HG02943 (cell line): ENCODE data around the gene DNAH8.
"Not testable (repeated sequence)": the region's sequence is repeated elsewhere in the genome, so short reads cannot be mapped to it uniquely, and the experiment has no call there.

Source experiments
- ATAC-seq: cut with Tn5 transposase; IDR thresholded peaks from one replicate; pipeline ENCODE4 v1.9.1; 2021; ENCODE audit warnings: mild to moderate bottlenecking, low read depth, moderate library complexity; ENCODE audit not compliant: unreplicated experiment

The DNAH8 gene

DNA sequence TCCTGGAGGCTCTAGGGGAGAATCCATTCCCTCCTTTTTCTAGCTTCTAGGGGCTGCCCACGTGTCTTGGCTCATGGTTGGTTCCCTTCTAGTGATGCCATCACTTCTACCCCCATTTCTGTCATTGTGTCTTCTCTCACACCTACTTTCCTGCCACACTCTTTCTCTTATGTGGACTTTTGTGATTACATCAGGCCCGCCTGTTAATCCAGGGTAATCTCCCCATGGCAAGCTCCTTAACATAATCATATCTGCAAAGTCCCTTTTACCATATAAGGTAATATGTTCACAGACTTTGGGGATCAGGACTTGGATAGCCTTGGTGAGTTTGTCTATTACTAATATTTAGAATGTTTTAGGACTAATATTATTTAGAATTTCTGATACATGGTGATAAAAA, 111.9 kb downstream of the DNAH8 start:
- no peak for ATAC-seq

DNA sequence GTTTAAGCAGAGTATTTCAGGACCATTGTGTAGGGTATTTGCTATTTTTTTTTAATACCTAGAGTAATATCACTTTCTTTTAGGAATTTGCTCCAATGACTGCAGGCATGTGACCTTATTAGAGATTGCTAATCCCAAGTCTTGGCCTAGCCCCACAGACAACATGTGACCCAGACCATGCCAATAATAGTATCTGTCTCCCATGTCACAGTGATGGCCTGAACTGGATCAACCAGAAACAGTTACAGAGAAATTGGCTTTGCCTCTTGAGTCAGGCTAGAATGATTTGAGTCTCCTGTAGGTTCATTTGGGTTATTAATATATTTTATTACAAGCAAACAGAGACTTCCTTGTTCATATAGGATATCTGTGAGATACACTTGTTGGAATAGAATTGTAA, 116.8 kb downstream of the DNAH8 start:
- ATAC-seq: no peak

DNA sequence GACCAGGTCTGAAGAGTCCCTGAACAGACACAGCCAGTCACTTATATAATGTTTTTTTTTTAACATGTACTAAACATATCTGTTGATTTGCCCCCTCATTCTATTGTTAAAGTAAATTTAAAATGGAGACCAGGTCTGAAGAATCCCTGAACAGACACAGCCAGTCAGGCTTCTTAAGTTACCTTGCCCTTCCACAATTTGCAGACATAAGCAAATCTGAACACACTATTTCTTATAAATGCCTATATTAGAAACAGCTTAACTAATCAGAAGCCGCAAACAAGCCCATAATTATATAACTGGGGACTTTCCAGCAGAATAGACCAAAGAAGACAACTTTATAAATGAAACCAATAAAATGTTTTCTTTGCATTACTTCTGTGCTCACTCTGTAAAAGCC, 118.2 kb downstream of the DNAH8 start:
- ATAC-seq: no peak

DNA sequence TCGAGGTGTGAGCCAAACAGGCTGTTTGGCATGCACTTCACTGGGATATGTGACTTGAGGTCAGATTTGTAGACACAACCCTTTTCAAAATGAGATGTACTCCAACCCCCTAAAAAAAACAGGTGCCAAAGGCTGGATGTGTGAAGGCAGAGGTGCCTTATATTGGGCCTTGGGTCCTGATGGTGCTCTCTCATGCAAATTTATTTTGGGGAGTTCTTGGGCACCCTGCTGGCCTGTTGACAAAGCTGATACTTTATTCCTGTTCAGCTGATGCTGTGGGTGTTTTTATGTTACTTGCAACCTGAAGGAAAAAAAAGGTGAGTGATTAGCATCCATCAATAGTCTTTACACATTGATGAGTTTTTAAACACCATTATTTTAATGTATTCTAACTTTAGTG, 121.5 kb downstream of the DNAH8 start:
- ATAC-seq: no peak

DNA sequence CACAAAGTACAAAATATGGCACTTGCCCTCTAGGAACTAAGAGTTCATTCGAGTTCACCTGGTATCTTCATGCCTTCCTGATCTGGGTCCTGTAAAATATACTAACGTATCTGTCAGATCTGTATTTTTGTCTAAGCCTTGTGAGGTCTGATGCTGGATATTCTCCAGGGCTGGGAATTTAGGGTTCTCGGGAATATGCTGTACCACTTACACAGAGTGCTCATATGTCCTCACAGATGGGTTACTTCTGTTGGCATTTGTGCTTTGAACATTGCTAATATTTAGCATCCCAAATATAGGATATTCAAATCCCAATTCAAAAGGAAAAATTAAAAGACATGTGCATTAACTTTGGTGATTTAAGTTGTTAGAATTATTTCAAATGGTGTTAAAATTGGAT, 122.0 kb downstream of the DNAH8 start:
- ATAC-seq: no peak

DNA sequence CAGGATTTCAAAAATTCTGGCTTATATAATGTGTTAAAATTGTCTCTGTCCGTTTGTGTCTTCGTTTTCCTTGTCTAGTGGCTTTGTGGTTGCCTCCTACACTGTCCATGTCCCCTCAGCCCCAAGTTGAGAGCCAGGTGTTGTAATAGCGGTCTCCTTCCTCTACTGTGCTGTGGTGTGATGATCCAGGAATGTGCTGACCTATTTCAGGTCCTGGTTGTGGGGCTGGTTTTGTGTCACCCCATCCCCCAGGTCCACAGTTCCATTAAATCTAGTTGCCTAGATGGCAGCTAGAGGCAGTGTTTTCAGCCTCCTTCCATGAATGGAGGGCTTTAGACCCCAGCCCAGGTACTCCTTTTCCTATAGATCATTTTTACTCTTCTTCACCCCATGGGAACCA, 128.7 kb downstream of the DNAH8 start:
- ATAC-seq: no peak

DNA sequence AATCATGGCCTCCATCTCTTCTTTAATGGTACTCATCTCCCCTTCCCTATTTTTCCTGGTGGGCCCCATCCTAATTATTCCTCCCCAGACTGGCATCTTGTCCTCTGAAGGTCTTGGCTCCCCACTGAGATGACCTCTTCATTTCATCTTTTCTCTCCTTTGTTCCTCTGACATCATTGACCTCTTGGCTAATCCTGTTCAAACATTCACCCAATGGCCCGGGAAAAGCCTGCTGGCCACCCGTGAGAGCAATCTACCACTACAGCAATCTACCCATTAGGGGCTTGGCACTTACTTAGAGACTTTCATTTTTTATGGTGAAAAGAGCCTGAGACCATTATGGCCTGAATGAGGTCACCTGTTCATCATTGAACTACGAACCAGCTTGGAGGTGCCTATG, 130.8 kb downstream of the DNAH8 start:
- no peak for ATAC-seq

DNA sequence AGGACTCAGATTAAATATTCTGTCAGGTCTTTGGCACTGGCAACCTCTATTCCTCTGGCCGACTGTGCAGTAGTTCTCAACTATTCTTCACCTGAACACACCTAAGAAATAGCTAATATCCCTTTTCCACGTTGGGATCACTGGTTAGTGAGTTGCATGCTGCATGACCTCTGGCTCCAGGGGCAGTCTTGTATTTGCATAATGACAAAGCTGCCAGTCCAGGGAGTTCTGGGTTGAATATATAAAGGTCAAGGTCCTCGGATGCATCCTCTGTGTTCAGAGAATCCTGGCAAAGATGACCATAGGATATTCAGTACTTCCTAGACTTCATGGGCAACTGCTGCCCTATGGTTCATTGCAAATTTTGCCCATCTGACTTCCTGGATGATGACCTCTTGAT, 131.2 kb downstream of the DNAH8 start:
- no peak for ATAC-seq

DNA sequence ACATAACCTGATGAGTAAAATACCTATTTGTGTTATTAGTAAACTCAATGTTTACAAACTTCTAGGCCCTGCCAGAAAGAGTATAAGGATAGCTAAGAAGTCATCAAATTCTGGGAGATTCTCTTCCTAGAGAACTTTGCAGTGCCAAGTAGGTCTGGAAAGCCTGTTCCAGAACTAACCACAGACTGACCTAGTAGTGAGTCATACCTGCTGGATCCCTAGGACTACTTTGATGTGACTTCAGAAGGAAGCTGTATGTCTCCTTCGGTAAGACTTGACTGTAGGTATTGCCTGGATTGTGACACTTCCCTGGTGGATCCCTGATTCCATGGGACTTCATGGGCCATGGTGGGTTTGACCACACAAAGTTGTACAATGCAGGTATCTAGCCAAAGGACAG, 131.7 kb downstream of the DNAH8 start:
- no peak for ATAC-seq

DNA sequence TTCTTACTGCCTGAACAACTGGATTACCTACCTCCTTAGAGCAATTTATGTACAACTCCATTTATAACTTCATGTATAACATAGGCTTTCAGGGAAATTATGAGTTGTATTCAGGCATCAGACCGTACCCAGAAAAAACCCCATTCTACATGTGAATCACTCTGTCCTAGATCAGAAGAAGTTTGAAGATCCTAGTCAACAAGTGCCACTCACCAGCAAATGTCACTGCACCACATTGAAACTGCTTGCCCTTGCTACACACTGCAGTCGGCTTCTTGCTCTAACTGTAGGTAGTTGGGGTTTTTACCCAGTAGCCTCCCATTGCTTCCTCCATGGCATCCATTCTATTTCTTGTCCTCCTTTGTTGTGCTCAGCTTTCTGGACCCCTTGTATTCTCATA, 132.4 kb downstream of the DNAH8 start:
- ATAC-seq: no peak

DNA sequence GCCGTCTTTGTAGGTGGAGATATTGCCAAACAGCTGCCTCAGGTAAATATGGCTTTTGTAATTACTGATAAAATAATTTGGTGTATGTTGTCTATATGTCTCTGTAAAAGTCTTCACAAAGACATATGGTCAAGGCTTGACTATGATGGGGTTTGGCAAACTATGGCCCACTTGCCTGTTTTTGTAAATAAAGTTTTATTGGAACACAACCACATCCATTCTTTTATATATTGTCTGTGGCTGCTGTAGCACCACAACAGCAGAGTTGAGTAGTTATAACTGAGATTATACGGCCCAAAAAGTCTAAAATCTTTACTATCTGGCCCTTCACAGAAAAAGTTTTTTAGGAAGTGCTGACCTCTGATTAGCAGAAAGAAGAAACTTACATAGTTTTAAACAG, 133.6 kb downstream of the DNAH8 start:
- no peak for ATAC-seq

DNA sequence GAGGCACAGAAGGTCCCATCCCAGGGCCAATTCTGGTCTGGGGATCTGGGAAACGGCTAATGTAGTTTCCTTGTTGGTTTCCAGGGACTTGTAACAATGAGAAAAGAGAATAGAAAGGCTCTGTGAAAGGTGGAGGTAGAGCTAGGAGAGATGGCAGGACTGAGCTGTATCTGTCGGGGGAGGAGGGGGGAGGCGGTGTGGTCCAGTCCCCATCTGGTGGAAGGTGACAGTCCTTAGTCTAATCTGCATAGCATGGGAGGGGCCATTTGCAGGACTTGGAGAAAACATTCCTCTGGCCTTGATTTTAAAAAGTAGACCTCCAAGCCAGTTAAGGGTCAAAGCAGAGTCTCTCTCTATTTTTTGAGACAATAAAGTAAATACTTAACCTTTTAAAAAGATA, 137.1 kb downstream of the DNAH8 start:
- ATAC-seq: no peak

DNA sequence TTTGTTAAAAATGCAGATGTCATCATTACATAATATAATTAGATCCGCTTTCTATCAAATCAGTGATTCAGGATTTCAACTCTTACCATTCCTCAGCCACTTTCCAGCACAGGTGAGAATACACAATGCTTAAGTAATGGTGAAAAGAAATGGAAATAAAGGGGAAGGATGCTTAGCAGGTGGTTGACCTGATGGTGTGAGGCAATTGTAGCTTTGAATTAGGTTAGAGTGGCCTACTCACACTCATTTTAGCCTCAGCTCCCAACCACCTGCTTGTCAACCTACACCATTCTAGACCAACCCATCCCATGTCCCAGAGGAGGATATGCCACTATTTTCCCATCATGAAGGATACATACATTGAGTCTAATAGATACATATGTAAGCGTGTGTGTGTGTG, 138.1 kb downstream of the DNAH8 start:
- ATAC-seq: no peak

DNA sequence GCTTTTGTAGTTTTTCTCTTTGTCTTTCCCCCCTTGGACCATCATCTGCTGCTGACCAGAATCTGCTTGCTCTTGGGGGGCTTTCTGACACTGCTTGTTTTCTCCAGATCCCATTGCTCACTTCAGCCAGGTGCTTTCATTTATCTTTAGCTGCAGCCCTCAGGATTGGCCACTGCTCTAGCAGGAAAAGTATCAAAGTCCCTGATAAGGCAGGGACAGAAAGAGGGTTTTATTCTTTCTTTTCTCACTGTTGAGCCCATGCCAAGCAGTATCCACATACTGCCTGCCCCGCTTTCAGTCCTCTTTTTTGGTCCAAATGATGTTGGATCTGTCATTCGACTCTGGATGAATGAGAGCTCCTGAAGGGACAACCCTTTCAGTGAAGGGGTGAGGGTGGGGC, 141.4 kb downstream of the DNAH8 start:
- ATAC-seq: no peak

DNA sequence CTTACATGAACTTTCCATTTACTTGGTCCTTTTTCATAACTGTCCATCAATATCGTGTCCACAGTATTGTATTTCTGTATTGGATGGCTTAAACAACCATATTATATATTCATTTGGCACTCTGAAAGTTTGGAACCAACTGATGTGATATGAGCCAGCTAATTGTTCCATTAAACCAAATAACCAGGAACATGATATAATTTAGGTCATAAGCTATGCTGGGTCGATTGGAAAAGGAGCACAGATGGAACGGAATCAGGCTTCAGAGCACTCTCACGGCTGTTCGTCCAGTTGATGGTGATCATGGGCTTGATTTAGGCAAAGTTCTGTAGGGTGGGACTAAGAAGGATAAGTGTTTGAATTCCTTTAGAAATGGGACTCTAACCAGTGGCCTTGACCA, 142.7 kb downstream of the DNAH8 start:
- ATAC-seq: no peak

DNA sequence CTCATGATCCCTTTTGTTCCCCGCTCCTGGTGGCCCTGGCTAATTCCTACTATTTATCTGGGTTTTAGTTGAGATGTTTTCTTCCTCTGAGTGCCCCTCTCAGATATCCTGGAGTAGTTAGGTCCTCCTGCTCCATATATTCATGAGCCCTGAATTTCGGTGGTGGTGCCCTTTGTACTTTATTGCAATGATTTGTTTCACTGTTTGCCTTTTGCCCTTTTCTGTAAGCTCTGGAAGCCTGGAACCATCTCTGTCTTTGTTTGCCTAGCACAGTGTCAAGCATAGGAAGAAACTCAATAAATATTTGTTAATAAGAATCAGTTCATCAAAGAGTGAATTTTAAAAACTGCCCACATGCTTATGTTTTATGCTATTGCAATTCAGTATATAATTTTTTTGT, 144.9 kb downstream of the DNAH8 start:
- no peak for ATAC-seq

DNA sequence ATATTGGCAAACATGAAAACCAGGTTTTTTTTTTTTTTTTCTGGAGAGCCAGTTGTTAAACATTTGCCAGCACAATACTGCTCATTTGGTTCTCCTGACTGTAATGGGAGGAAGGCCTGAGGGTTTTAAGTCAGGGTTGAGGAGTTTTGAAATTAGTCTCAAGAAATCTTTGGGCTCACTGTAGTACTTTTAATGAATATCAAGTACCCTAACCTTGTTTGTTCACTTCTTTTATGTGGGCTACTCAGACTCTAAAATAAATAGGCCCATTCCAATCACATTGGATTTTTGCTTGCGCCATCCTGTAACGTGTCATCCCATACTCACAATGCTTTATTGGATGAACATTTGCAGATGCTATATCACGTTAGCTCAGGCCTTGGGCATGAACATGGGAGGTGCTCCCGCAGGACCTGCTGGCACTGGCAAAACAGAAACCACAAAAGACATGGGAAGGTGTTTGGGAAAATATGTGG, 146.9 kb downstream of the DNAH8 start:
- no peak for ATAC-seq

DNA sequence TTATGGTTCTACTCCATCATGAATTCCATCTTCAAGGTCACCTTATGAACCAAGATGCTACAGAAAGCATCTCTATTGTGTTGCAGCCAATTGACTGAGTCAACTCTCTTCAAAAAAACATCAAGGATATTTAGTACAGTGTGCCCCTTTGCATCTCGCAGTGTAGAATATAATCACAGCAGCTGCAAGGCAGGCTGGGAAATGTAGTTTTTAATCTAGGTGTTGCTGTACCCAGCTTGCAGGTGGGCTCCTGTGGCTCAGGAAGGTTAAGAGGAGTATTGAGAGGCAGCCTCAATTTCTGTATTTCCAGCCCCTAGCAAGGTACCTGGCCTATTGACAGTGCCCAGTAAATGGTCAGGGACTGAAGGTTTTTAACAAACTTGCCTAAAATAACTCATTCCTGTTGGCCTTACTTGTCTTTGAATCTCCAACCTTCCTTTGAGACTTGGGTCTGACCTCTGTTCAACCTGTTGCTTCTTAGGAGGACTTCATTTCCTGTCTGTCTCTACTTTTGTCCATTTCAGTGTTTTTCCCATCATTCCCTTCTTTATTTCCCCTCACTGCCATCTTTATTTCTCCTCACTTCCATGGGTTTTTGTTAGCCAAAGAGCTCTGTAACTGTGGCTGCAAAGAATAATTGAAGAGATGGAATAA, 150.5 kb downstream of the DNAH8 start:
- ATAC-seq: no peak

DNA sequence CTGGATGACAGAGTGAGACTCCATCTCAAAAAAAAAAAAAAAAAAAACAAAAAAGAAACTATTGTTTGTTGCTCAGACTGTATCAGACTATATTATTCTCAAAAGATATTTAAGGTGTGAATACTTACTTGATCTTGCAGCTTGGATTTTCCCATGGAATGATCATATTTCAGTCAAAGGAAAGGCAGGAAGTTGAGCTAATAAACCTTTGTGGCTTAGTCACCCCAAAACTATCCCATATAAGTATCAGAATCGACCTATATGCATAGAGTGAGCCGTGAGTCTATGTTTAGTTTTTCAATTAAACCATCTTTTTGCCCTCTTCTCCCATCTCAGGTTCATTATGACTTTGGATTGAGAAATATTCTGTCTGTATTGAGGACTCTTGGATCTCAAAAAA, 152.6 kb downstream of the DNAH8 start:
- ATAC-seq: no peak

DNA sequence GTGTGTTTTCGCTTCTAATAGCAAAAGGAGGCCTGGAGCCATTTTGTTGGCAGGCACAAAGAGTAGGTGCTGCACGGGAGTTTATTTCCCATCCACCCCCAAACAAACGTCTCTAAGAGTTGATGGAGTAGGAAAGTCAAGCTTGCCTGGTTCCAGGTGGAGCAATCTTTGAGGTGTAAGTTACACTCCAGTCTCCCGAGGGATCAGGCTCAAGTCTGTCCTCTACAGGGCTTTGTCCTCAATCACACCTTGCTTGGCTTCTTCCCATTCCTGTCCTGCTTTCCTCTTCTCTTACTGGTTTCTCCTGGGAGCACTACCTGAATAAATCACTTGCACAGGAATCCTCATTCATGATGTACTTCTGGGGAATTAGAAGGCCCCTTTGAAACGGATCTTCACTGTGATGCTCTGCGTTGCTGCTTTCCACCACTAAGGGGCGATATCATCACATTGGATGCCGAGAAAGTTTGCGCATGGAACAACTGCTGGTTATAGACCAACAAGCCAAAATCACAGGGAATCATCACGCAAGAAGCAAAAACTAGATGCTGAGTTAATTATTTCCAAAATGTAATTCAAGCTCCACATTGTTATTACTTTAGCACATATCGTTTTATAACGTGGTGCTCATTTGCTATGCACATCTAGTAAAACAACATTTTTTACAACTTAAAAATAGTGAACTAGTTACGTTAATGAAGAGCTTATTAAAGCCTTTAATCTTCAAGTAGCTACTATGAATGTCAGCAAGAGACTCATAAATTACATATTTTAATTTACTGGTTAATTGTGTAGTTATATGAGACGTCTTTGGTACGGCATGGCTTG, 156.8 kb downstream of the DNAH8 start:
- ATAC-seq: no peak

DNA sequence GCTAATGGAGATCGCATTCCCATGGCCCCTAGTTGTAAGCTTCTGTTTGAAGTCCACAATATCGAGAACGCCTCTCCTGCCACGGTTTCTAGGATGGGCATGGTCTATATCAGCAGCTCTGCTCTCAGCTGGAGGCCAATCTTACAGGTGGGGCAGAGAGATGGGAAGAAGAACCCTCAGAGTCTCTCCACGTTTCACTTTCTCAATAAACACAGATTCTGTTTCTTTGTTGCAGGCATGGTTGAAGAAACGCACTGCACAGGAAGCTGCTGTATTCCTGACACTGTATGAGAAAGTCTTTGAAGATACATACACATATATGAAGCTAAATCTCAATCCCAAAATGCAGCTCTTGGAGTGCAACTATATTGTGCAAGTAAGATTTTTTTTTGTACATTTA, 157.9 kb downstream of the DNAH8 start:
- no peak for ATAC-seq

DNA sequence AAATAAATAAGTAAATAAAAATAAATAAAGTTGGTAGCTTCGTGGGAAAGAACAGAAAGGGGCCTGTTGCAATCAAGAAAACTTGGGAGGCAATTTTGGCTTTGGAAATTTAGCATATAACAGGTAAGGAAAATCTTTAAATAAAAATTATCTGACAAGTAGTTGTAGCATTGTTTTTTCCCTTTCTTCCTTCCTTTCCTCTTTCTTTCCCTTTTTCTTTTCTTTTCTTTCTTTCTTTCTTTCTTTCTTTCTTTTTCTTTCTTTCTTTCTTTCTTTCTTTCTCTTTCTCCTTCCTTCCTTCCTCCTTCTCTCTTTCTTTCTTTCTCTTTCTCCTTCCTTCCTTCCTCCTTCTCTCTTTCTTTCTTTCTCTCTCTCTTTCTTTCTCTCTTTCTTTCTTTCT, 158.7 kb downstream of the DNAH8 start:
- ATAC-seq: not testable (repeated sequence)
